Left lung (tissue), 10 donors: Measurements from ENCODE around the gene CFAP47. TPM values are rescaled to one million over a fixed set of nuclear protein-coding genes. Genes with fewer than 3 reads are reported as not detected.

Experiments used
- ATAC-seq: fragments of 200-7000 bp; cut with Tn5 transposase; one replicate; pipeline ENCODE4 v1.9.1; 2020; ENCODE audit warnings: moderate library complexity
- DNase-seq, 4 donors: peaks; one replicate each; pipeline ENCODE4 v3.0.0-alpha.2; 2013 to 2020
- H3K27ac ChIP-seq, 2 donors: fragments of 200-600 bp; sonication (generic) in 1 of 2; one replicate each; pipeline versions ENCODE4 v1.5.0 to v1.8.0; 2020 to 2021
- H3K27me3 ChIP-seq, 2 donors: fragments of 200-600 bp; sonication (generic) in 1 of 2; one replicate each; pipeline versions ENCODE4 v1.5.0 to v1.8.0; 2020 to 2021
- H3K36me3 ChIP-seq, 2 donors: fragments of 200-600 bp; sonication (generic) in 1 of 2; one replicate each; pipeline versions ENCODE4 v1.5.0 to v1.8.0; 2020 to 2021
- H3K4me1 ChIP-seq, 2 donors: fragments of 200-600 bp; one replicate each; pipeline ENCODE4 v1.8.0; 2021
- H3K4me3 ChIP-seq, 2 donors: fragments of 200-600 bp; sonication (generic) in 1 of 2; one replicate each; pipeline versions ENCODE4 v1.5.0 to v1.8.0; 2020 to 2021; ENCODE audit warnings: mild to moderate bottlenecking in 1 of 2
- H3K9me3 ChIP-seq, 2 donors: fragments of 200-600 bp; sonication (generic) in 1 of 2; one replicate each; pipeline versions ENCODE4 v1.5.0 to v1.8.0; 2020 to 2021
- intact Hi-C, 2 donors: fragments of 100-400 bp; cut with DNase I; formaldehyde crosslinking; loops; one replicate each; pipeline versions ENCODE4 v1.11.2 to v1.14.2; 2022
- polyA plus RNA-seq, 6 donors: library from polyadenylated mRNA; unstranded; fragments of 120-200 nt; gene quantifications; one replicate each; pipeline ENCODE4 v1.2.1, GENCODE V29; 2013; ENCODE audit not compliant: insufficient read length in 6 of 6
- total RNA-seq, 2 donors: library from RNA; stranded (reverse); fragmentation: NEBNext Ultra II Directional; extraction: Animal tissue kit (Norgen Biotek cat#: 25700); gene quantifications; one replicate each; pipeline ENCODE4 v1.2.1, GENCODE V29; 2021
- TF ChIP-seq, protein P1 (sequence below), 2 donors: fragments of 200-600 bp; sonication (generic) in 1 of 2; IDR thresholded peaks; one replicate each; pipeline versions ENCODE4 v1.5.0 to v1.8.0; 2021; ENCODE audit warnings: antibody characterized with exemption in 2 of 2
- donor health status: DM: no; HTN: yes; CAD: no.
- donor health status: DM: no; HTN: no; CAD: no.

CFAP47 gene
- total and polyA plus RNA-seq, 8 donors: 0.26 to 5.3 (median 1.7) TPM

DNA sequence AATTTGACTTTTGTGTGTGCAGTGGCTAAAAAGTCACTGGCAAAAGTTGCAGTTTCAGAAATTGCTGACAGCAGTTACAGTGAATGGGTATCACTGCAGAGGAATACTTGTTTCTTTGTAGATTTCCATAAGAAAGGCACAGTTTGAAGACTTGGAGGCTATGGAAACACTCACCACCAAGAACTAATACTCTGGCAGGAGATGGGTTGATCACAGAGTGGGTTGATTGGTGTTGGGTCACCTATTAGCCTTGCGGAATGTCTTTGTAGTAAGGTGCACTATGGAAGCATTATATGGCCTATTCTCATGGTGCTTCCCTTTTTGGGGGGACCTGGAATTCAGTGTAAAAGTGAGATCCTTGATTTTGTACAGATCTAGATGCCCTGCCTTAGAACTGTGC is 502.8 kb downstream of the CFAP47 start:
- Histone ChIP-seq H3K36me3 (no peaks in the 10 kb centered on the region), H3K4me3 (no peak overlapping the region), H3K27me3 (no peaks in the 10 kb centered on the region), H3K4me1 (no peaks in the 10 kb centered on the region), H3K9me3 (no peaks in the 10 kb centered on the region), H3K27ac (no peak overlapping the region)
- no peak for ATAC-seq
- intact Hi-C loops: no loop called here
- DNase-seq: no peak
- TF ChIP-seq, protein P1, sequence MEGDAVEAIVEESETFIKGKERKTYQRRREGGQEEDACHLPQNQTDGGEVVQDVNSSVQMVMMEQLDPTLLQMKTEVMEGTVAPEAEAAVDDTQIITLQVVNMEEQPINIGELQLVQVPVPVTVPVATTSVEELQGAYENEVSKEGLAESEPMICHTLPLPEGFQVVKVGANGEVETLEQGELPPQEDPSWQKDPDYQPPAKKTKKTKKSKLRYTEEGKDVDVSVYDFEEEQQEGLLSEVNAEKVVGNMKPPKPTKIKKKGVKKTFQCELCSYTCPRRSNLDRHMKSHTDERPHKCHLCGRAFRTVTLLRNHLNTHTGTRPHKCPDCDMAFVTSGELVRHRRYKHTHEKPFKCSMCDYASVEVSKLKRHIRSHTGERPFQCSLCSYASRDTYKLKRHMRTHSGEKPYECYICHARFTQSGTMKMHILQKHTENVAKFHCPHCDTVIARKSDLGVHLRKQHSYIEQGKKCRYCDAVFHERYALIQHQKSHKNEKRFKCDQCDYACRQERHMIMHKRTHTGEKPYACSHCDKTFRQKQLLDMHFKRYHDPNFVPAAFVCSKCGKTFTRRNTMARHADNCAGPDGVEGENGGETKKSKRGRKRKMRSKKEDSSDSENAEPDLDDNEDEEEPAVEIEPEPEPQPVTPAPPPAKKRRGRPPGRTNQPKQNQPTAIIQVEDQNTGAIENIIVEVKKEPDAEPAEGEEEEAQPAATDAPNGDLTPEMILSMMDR (IDR thresholded peaks at IDR 0.05): no peak

DNA sequence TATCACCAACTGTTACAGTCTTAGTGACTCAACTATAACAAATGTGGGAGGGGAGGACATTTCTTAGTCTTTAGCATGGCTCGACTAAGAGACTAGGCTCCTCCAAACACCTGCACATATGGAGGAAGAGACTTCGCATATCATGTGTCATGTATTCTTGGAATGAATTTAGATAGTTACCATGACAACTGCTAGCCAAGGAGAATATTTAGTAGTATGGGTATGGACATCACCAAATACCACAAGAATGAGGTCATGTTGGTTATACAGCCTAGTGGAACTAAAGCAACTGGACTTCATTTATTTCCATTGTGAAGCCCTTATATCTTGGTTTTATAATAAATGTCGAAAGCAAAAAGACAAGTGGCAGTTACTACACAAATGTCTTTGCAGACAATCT is 512.3 kb downstream of the CFAP47 start:
- Histone ChIP-seq H3K27ac (no peak overlapping the region), H3K27me3 (no peaks in the 10 kb centered on the region), H3K4me3 (no peak overlapping the region), H3K9me3 (no peaks in the 10 kb centered on the region), H3K36me3 (no peaks in the 10 kb centered on the region), H3K4me1 (no peaks in the 10 kb centered on the region)
- TF ChIP-seq, protein P1 (IDR thresholded peaks at IDR 0.05): no peak
- DNase-seq: no peak
- no peak for ATAC-seq
- intact Hi-C loops: no loop called here

DNA sequence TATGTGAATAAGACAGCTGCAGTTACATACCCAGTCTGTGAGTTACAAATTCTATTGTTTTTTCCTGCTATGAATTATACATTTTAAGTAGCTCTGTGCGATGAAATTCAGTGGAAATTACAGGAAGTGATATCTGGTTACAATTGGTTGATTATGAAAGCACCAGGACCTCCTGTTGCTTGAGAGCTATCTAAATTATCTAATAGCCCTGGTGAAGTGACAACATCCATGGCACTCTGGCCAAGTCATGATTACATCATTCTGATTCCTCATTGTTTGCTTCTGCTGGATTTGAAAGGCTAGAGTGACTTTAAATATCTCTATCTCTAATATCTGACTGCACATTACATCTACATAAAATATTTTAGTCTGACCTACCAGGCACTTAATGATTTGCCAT is 515.0 kb downstream of the CFAP47 start:
- intact Hi-C loops: no loop called here
- H3K4me1 ChIP-seq: no peaks in the 10 kb centered on the region
- H3K36me3 ChIP-seq: no peaks in the 10 kb centered on the region
- TF ChIP-seq, protein P1 (IDR thresholded peaks at IDR 0.05): no peak
- DNase-seq (no peak), ATAC-seq (no peak)
- no peak overlapping the region for H3K4me3 ChIP-seq
- H3K9me3 ChIP-seq: no peaks in the 10 kb centered on the region
- H3K27me3 ChIP-seq: no peaks in the 10 kb centered on the region
- H3K27ac ChIP-seq: no peak overlapping the region

Other genes starting within 250 kb of the CFAP47 start
- not detected for gene MAGEB16, start 121.4 kb upstream of the CFAP47 start, total RNA-seq
- not detected for gene MAGEB16, start 121.4 kb upstream of the CFAP47 start, polyA plus RNA-seq